ENCODE results near the gene PRSS3.
"Not testable (repeated sequence)": the region's sequence is repeated elsewhere in the genome, so short reads cannot be mapped to it uniquely, and the experiment has no call there.

The PRSS3 gene

DNA sequence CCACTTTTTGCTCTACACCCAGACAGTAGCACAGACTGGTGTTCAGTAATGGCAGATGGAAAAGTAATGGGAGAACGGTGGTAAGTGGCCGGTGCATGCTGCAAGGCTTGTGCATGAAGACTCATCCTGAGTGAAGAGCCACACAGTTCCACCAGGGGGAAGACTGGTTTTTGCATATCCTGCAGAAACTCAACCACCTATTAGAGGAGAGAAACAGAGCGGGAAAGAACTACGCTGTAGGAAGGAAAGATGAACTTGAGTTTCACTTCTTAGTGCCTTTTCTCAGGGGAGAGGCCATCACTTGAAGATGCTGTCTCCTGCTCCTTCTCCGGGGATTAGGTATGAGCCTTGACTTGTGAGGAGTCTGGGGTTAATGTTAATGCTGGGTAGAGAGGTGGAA is 9.4 kb upstream of the PRSS3 start:
- no peak for DNase-seq (ENCODE audit: low read depth in 1 of 2, low spot score in 1 of 2)

GRCh38 chr9:33786681-33787080 is 8.7 kb upstream of the PRSS3 start:
- DNase-seq (ENCODE audit: low read depth in 1 of 2, low spot score in 1 of 2): no peak

GRCh38 chr9:33787839-33788238 is 7.5 kb upstream of the PRSS3 start:
- no peak for DNase-seq (ENCODE audit: low read depth in 1 of 2, low spot score in 1 of 2)

- not testable (repeated sequence) for DNase-seq (ENCODE audit: low read depth in 1 of 2, low spot score in 1 of 2)
Measured at GRCh38 chr9:33789429-33789828, 5.9 kb upstream of the PRSS3 start.

GRCh38 chr9:33791117-33791516 is 4.2 kb upstream of the PRSS3 start:
- no peak for DNase-seq (ENCODE audit: low read depth in 1 of 2, low spot score in 1 of 2)

GRCh38 chr9:33793496-33793895 is 1.9 kb upstream of the PRSS3 start:
- not testable (repeated sequence) for DNase-seq (ENCODE audit: low read depth in 1 of 2, low spot score in 1 of 2)

- DNase-seq (ENCODE audit: low read depth in 1 of 2, low spot score in 1 of 2): no peak
Measured at GRCh38 chr9:33794560-33794959, 801 bp upstream of the PRSS3 start.

GRCh38 chr9:33795819-33796218 is 458 bp downstream of the PRSS3 start:
- no peak for DNase-seq (ENCODE audit: low read depth in 1 of 2, low spot score in 1 of 2)

- DNase-seq (ENCODE audit: low read depth in 1 of 2, low spot score in 1 of 2): not testable (repeated sequence)
Measured at GRCh38 chr9:33796679-33797078, 1.3 kb downstream of the PRSS3 start.

DNA sequence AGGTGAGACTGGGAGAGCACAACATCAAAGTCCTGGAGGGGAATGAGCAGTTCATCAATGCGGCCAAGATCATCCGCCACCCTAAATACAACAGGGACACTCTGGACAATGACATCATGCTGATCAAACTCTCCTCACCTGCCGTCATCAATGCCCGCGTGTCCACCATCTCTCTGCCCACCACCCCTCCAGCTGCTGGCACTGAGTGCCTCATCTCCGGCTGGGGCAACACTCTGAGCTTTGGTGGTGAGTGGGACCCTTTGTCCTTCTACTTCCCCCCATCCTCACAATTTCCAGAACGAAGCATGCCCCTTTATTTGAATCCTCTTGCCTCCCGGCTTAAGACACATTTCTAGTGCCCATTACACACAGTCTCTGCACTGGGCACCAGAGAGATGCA is 2.5 kb downstream of the PRSS3 start:
- no peak for DNase-seq (ENCODE audit: low read depth in 1 of 2, low spot score in 1 of 2)

GRCh38 chr9:33798545-33798944 is 3.2 kb downstream of the PRSS3 start:
- DNase-seq (ENCODE audit: low read depth in 1 of 2, low spot score in 1 of 2): no peak

DNA sequence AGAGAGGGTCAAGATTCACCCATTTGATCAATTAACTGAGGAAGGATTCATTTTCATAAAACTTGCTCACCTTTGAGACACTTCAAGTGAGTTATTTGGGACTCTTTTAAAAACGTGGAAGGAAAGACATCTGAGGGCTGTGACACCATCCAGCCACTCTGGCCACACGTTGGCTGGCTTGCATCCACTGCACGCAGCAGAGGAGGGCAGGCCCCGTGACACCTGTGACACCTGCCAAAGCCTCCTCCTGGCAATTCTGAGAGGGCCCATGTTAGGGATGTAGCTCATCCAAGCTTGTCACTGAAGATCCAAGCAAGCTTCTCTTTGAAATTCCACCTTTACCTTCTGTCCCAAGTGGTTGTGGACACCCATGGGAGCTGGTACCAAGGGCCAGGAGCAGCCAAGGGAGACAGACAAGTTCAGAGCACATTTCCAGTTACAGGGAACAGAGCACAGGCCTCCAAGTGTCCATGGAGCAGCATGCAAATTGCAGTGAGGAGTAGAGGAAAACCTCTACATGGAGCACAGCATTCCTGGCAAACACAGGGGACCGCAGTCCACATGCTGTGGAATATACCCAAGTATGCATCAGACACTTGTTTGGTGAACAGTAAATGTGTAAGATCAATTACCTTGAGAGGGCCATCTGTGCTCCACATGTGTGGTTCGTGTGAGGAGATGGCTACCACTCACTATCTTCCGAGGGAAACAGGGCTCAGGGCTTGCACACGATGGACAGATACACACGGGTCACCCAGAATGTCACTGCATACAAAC is 4.8 kb downstream of the PRSS3 start:
- DNase-seq (ENCODE audit: low read depth in 1 of 2, low spot score in 1 of 2): no peak

DNA sequence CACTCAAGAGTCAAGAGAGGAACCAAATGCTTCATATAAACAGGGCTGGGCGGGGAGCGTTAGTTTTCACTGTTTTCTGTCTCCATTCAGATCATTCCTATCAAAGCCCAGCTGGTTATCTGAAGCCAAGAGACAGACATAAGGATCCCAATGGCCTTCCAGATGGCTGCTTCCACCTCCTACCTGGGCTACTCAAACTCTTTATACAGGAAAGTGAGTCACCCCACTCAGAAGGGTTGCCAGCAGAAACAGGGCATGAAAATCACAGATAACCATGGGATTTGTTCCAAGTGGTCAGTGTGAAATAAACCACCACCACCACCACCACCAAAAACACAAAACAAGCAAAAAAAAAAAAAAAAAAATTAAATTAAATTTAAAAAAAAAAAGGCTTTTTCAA is 5.5 kb downstream of the PRSS3 start:
- no peak for DNase-seq (ENCODE audit: low read depth in 1 of 2, low spot score in 1 of 2)

GRCh38 chr9:33801943-33802500 is 6.7 kb downstream of the PRSS3 start:
- not testable (repeated sequence) for DNase-seq (ENCODE audit: low read depth in 1 of 2, low spot score in 1 of 2)

GRCh38 chr9:33804196-33804595 is 8.8 kb downstream of the PRSS3 start:
- not testable (repeated sequence) for DNase-seq (ENCODE audit: low read depth in 1 of 2, low spot score in 1 of 2)

DNA sequence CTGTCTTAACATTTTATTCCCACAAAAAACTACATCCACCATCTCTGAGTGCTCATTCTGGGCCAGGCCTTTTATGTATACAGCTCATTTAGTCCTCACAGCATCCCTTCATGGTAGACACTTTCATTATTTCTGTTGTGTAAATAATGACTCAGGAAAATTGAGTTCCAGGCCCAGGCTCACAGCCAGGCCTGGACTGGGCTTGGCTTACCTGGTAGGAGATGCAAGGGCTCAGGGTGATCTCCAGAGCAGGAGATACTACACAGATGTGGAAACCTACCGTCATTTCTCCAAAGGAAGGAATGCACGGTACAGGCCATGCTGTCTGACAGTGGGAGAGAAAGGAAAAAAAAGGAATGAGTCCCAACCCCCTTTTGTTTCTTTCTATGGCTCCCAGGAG is 11.8 kb downstream of the PRSS3 start:
- not testable (repeated sequence) for DNase-seq (ENCODE audit: low read depth in 1 of 2, low spot score in 1 of 2)

DNA sequence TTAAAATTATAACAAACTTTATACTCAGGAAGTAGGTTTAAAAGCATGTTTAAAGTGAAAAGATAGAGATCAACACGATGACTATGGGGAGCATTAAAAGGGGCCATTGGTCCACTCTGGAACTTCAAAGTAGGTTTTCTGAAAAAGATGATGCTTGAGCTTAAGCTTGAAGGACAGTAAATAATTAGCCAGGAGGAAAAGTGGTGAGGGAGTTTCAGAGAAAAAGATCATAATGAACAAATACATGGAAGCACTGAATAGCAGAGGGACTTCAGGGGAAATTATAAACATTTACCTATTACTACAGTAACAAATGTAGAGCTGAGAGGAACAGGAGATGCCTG is 13.6 kb downstream of the PRSS3 start:
- DNase-seq (ENCODE audit: low read depth in 1 of 2, low spot score in 1 of 2): not testable (repeated sequence)

DNA sequence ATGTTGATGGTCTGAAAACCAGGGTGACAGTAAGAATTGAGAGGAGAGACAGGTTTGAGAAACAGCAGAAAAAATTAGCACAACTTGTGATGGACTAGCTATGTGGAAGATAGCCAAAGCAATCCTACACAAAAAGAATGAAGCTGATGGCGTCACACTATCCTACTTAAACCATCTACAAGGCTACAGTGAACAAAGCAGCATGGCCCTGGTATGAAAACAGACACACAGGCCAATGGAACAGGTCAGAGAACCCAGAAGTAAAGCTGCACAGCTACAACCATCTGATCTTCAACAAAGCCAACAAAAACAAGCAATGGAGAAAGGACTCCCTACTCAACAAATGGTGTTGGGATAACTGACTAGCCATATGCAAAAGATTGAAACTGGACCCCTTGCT is 14.1 kb downstream of the PRSS3 start:
- DNase-seq (ENCODE audit: low read depth in 1 of 2, low spot score in 1 of 2): no peak

GRCh38 chr9:33813712-33814641 is 18.6 kb downstream of the PRSS3 start:
- DNase-seq (ENCODE audit: low read depth in 1 of 2, low spot score in 1 of 2): no peak

DNA sequence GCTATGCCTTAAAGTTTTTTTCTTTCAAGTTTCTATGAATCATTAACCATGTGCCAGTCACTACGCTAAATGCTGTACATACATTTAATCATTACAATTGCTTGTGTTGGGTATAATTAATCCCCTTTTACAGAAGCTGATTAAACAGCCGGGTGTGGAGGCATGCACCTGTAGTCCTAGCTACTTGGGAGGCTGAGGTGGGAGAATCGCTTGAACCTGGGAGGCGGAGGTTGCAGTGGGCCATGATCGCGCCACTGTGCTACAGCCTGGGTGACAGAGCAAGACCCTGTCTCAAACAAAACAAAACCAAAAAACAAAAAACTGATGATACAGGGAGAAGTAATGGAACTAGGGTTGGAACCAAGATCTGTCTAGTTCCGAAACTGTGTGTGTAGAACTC is 20.4 kb downstream of the PRSS3 start:
- no peak for DNase-seq (ENCODE audit: low read depth in 1 of 2, low spot score in 1 of 2)

- peak; percentile 86 to 91 for DNase-seq (ENCODE audit: low read depth in 1 of 2, low spot score in 1 of 2)
Measured at GRCh38 chr9:33816327-33817252, 21.2 kb downstream of the PRSS3 start, which contains the start of gene UBE2R2. UBE2R2 (plus strand) TSS chr9:33817160; CDS start chr9:33817758, 598 bp downstream.
